Naive thymus-derived CD8-positive, alpha-beta T cell (primary cell): ENCODE results near the gene TMCC1. TPM values are rescaled to one million over a fixed set of nuclear protein-coding genes. Genes with fewer than 3 reads are reported as not detected.
A peak's percentile ranks its signal among the peaks of the same experiment; 100 is the strongest.

Experiments used
- ATAC-seq, 2 donors: fragments of 150-1000 bp; cut with Tn5 transposase in 1 of 2; sonication (Bioruptor Pico), chemical (Tn5 transposase) in 1 of 2; 1 replicate in 1 of 2; 2 replicates in 1 of 2; pipeline ENCODE4 v1.10.0; 2021; ENCODE audit warnings: mild to moderate bottlenecking in 2 of 2, moderate library complexity in 2 of 2
- POLR2A ChIA-PET: fragments of 350-600 bp; sonication (Branson Sonifier 250); formaldehyde crosslinking; loops from one replicate; lab custom pipeline; 2021; ENCODE audit warnings: antibody characterized with exemption; lab: Charles Lee
- DNase-seq, 10 donors: peaks; one replicate each; pipeline versions ENCODE4 v3.0.0 to v3.0.0-alpha.2; 2020 to 2022
- H3K27ac Mint-ChIP-seq, 10 donors: one replicate each; pipeline ENCODE4 v1.8.0; 2020 to 2022; ENCODE audit warnings: mild to moderate bottlenecking in 10 of 10, mixed read lengths in 10 of 10, moderate library complexity in 4 of 10, inconsistent platforms in 1 of 10
- H3K27me3 Mint-ChIP-seq, 5 donors: one replicate each; pipeline ENCODE4 v1.8.0; 2021 to 2022; ENCODE audit warnings: mixed read lengths in 5 of 5
- H3K36me3 Mint-ChIP-seq, 3 donors: one replicate each; pipeline ENCODE4 v1.8.0; 2020 to 2022; ENCODE audit warnings: mixed read lengths in 3 of 3, mild to moderate bottlenecking in 2 of 3, inconsistent platforms in 1 of 3
- H3K4me1 Mint-ChIP-seq, 4 donors: one replicate each; pipeline ENCODE4 v1.8.0; 2021 to 2022; ENCODE audit warnings: mixed read lengths in 4 of 4
- H3K4me3 Mint-ChIP-seq, 10 donors: one replicate each; pipeline ENCODE4 v1.8.0; 2020 to 2022; ENCODE audit warnings: mild to moderate bottlenecking in 10 of 10, mixed read lengths in 10 of 10, moderate library complexity in 6 of 10, inconsistent platforms in 1 of 10
- H3K9me3 Mint-ChIP-seq, 9 donors: one replicate each; pipeline ENCODE4 v1.8.0; 2020 to 2022; ENCODE audit warnings: mixed read lengths in 9 of 9, mild to moderate bottlenecking in 3 of 9, inconsistent platforms in 1 of 9, moderate library complexity in 1 of 9
- polyA plus RNA-seq, 3 donors: library from polyadenylated mRNA; unstranded; fragments of 300-500 nt; fragmentation: Illumina TruSeq; gene quantifications; one replicate each; pipeline ENCODE4 v1.2.3, GENCODE V29; 2021
- total RNA-seq, 8 experiments: library from RNA in 2 of 8; stranded (reverse) in 2 of 8; gene quantifications; one replicate each; pipeline ENCODE4 v1.2.3 and lab custom pipeline; 2021 to 2026

The TMCC1 gene
- total and polyA plus RNA-seq, 5 experiments from 2014 or later = 4.2 to 34.9 (median 6.3) TPM

- H3K27me3 Mint-ChIP-seq = no peaks in the 10 kb centered on the region
These were observed 65.7 kb downstream of the TMCC1 start for GRCh38 chr3:129827765-129828164.

GRCh38 chr3:129824926-129825541 is 68.5 kb downstream of the TMCC1 start:
- no peaks in the 10 kb centered on the region for H3K9me3 Mint-ChIP-seq
- POLR2A ChIA-PET = interaction anchor here (1.6 kb wide), 1 partner anchor 197 kb away, joined by 3 read pairs; no protein-coding TSS in a partner anchor

More at GRCh38 chr3:129827765-129828164, 65.7 kb downstream of the TMCC1 start:
- POLR2A ChIA-PET = interaction anchor here (0.8 to 1.9 kb wide), 3 partner anchors 66 to 200 kb away, joined by 3 to 5 read pairs (median 5); partner anchors contain the start of gene TMCC1
- Mint-ChIP-seq H3K4me1 (peaks cover 9 to 35% (median 21%) of the 10 kb centered on the region in 4 donors), H3K4me3 (peak overlapping the region in 6 of 10 donors; percentile 16 to 57 (median 44)), H3K27ac (peak overlapping the region in 8 of 10 donors; percentile 8 to 92 (median 78)), H3K9me3 (no peaks in the 10 kb centered on the region), H3K36me3 (peaks cover 0 to 11% (median 6%) of the 10 kb centered on the region in 3 donors)
- peak; percentile 92 to 96 for ATAC-seq
- peak in 8 of 10 donors; percentile 2 to 68 (median 28) for DNase-seq

DNA sequence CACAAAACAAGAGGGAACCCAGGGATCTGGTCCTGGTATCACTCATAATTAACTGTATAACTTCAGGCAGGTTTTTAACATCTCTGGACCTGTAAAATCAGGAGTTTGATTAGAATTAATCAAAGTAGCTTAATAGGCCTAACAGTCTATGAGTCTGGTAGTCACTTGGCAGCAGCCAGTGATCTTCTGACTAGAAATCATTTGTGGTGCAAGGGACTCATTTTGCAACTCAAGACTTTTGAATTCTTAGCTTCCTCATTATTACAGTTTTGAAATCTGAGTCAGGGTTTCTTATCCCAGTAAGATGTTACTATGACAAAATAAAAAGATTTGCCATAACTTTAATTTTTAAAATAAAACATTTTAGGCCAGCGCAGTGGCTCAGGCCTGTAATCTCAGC is 70.8 kb downstream of the TMCC1 start:
- H3K36me3 Mint-ChIP-seq = peaks cover 4 to 30% (median 13%) of the 10 kb centered on the region in 3 donors
- H3K4me3 Mint-ChIP-seq = no peak overlapping the region
- H3K4me1 Mint-ChIP-seq = peaks cover 3 to 25% (median 9%) of the 10 kb centered on the region in 4 donors
- no peaks in the 10 kb centered on the region for H3K27me3 Mint-ChIP-seq
- H3K27ac Mint-ChIP-seq = no peak overlapping the region
- H3K9me3 Mint-ChIP-seq = no peaks in the 10 kb centered on the region
- POLR2A ChIA-PET = no interaction called here
- no peak for DNase-seq
- no peak for ATAC-seq

More at GRCh38 chr3:129824926-129825541, 68.5 kb downstream of the TMCC1 start:
- Mint-ChIP-seq H3K27me3 (no peaks in the 10 kb centered on the region), H3K36me3 (peaks cover 0 to 22% (median 6%) of the 10 kb centered on the region in 3 donors), H3K4me1 (peaks cover 9 to 39% (median 21%) of the 10 kb centered on the region in 4 donors), H3K27ac (peak overlapping the region in 2 of 10 donors; percentile 4 to 10), H3K4me3 (no peak overlapping the region)
- peak in 1 of 2 donors; percentile 52 for ATAC-seq
- DNase-seq = peak in 8 of 10 donors; percentile 17 to 65 (median 39)

DNA sequence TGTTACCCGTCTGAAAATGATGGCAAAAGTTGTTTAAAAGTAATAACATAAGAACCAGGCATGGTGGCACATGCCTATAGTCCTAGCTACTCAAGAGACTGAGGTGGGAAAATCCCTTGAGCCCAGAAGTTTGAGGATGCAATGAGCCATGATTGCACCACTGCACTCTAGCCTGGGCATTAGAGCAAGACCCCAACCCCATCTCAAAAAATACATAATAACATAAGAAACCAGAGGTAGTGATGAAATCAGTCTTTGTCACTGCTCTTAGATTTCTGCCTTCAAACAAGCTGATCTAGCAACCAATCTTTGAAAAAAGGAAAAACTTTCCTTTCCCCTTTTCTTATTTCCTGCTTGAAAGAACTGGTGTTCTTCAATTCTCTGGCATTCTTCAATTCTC is 71.3 kb downstream of the TMCC1 start:
- H3K36me3 Mint-ChIP-seq = peaks cover 4 to 32% (median 17%) of the 10 kb centered on the region in 3 donors
- H3K27me3 Mint-ChIP-seq = no peaks in the 10 kb centered on the region
- no peak overlapping the region for H3K27ac Mint-ChIP-seq
- H3K4me3 Mint-ChIP-seq = no peak overlapping the region
- POLR2A ChIA-PET = no interaction called here
- DNase-seq (no peak), ATAC-seq (no peak)
- H3K9me3 Mint-ChIP-seq = no peaks in the 10 kb centered on the region
- peaks cover under 1 to 21% (median 6%) of the 10 kb centered on the region in 4 donors for H3K4me1 Mint-ChIP-seq

DNA sequence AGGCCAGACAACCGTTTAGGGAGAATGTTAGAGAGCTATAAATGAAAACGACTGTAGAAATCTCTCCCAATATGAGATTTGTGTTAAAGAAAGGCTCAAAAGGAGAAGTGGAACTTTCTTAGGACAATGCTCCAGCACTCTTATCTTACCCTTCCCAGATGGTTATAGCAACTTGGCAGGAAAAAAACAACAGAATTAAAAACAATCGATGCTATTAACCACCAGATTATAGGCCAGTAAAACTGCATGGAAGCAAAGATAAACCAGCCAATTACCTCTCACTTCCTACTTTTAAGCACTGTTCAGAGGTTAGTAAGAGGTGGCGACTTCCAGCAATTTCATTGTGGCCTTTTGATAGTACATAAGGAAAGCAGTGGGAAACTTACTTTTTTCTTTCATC is 72.9 kb downstream of the TMCC1 start:
- peaks cover 0 to 1% (median 0%) of the 10 kb centered on the region in 9 donors for H3K9me3 Mint-ChIP-seq
- DNase-seq = no peak
- H3K27me3 Mint-ChIP-seq = no peaks in the 10 kb centered on the region
- H3K36me3 Mint-ChIP-seq = peaks cover 9 to 41% (median 24%) of the 10 kb centered on the region in 3 donors
- no peak overlapping the region for H3K27ac Mint-ChIP-seq
- POLR2A ChIA-PET = no interaction called here
- H3K4me1 Mint-ChIP-seq = peaks cover 3 to 13% (median 8%) of the 10 kb centered on the region in 4 donors
- ATAC-seq = no peak
- H3K4me3 Mint-ChIP-seq = no peak overlapping the region

DNA sequence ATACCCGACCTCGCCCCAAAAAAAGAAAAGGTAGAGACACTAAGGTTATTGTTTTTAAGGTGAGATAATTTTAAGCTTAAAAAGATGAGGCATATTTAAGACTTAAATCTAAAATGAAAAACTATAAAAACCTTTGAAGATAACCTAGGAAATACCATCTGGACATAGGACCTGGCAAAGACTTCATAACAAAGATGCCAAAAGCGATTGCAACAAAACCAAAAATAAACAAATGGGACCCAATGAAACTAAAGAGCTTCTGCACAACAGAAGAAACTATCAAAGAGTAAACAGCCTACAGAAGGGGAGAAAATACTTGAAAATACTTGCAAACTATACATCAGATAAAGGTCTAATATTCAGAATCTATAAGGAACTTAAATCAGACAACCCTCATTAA is 80.9 kb downstream of the TMCC1 start:
- H3K9me3 Mint-ChIP-seq = peaks cover 0 to 17% (median 5%) of the 10 kb centered on the region in 9 donors
- no peak overlapping the region for H3K4me3 Mint-ChIP-seq
- no peaks in the 10 kb centered on the region for H3K27me3 Mint-ChIP-seq
- peaks cover 14 to 34% (median 33%) of the 10 kb centered on the region in 3 donors for H3K36me3 Mint-ChIP-seq
- H3K4me1 Mint-ChIP-seq = peaks cover 14 to 37% (median 23%) of the 10 kb centered on the region in 4 donors
- DNase-seq = no peak
- no peak overlapping the region for H3K27ac Mint-ChIP-seq
- POLR2A ChIA-PET = no interaction called here
- no peak for ATAC-seq

DNA sequence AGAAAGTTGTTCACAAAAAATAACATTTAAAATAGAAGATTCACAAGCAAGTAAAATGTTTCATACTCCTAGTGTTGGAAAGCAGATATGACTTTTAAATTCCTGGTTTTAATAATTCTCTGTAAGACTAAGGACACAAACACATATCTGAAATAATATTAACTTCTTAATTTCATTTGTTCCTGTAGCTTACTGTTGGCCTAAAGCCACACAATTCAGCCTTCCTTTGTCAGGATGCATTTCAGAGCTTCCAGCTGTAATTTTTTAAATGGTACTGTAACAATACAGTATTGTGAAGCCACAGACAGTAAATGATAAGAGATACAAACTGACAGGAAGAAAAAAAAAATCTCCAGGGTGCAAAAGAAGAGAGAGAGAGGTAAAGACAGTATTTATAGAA is 84.2 kb downstream of the TMCC1 start:
- H3K4me1 Mint-ChIP-seq = peaks cover 17 to 38% (median 20%) of the 10 kb centered on the region in 4 donors
- H3K27ac Mint-ChIP-seq = no peak overlapping the region
- no peaks in the 10 kb centered on the region for H3K27me3 Mint-ChIP-seq
- ATAC-seq = no peak
- POLR2A ChIA-PET = no interaction called here
- peaks cover 0 to 3% (median 0%) of the 10 kb centered on the region in 9 donors for H3K9me3 Mint-ChIP-seq
- no peak overlapping the region for H3K4me3 Mint-ChIP-seq
- DNase-seq = no peak
- H3K36me3 Mint-ChIP-seq = peaks cover 2 to 18% (median 15%) of the 10 kb centered on the region in 3 donors

GRCh38 chr3:129796146-129796545 is 97.4 kb downstream of the TMCC1 start:
- ATAC-seq = no peak
- DNase-seq = no peak
- Mint-ChIP-seq H3K4me1 (peaks cover 7 to 28% (median 19%) of the 10 kb centered on the region in 4 donors), H3K4me3 (no peak overlapping the region), H3K9me3 (peaks cover 0 to under 1% (median 0%) of the 10 kb centered on the region in 9 donors), H3K27ac (no peak overlapping the region), H3K36me3 (peaks cover 0 to 7% (median 1%) of the 10 kb centered on the region in 3 donors), H3K27me3 (no peaks in the 10 kb centered on the region)
- POLR2A ChIA-PET = no interaction called here

DNA sequence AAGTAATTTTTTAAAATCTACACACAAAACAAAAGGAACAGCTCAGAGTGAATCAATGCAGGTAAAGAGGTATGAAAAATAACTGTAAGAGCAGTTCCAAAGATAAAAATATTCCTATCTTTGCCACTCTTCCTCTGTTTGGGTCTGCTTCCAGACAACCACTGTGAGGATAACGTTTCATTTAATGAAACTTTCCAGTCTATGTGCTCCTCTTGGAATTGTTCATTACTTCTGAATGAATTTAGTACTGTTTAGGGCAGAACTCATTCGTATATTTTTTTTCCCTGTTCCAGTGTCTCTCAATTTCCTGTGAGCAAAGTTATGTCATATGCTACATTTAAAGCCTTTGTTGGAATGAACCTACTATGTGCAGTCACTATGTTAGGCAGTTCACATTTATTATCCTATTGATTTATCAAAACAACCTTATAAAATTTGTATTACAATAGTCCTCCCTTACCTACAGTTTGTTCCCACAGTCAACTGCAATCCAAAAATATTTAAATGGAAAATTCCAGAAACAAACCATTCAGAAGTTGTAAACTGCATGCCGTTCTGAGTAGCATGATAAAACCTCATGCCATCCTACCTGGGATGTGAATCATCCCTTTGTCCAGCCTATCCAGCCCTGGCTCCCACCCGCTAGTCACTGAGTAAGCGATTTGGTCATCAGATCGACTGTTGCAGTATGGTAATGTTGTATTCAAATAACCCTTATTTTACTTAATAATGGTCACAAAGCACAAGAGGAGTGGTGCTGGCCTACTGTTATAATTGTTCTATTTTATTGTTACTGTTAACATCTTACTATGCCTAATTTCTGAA is 98.1 kb downstream of the TMCC1 start:
- no peak for ATAC-seq
- Mint-ChIP-seq H3K4me3 (peak overlapping the region in 7 of 10 donors; percentile 18 to 74 (median 47)), H3K27ac (peak overlapping the region in 1 of 10 donors; percentile 15), H3K36me3 (peaks cover 0 to 5% (median 1%) of the 10 kb centered on the region in 3 donors), H3K9me3 (no peaks in the 10 kb centered on the region), H3K27me3 (no peaks in the 10 kb centered on the region), H3K4me1 (peaks cover 7 to 28% (median 19%) of the 10 kb centered on the region in 4 donors)
- DNase-seq = no peak
- POLR2A ChIA-PET = no interaction called here

- H3K9me3 Mint-ChIP-seq = no peaks in the 10 kb centered on the region
- POLR2A ChIA-PET = no interaction called here
- H3K4me3 Mint-ChIP-seq = peak overlapping the region; percentile 52 to 79 (median 70)
- peak in 3 of 10 donors; percentile 2 to 12 (median 7) for DNase-seq
- H3K27me3 Mint-ChIP-seq = no peaks in the 10 kb centered on the region
- peak; percentile 58 to 76 for ATAC-seq
- peak overlapping the region in 4 of 10 donors; percentile 51 to 76 (median 70) for H3K27ac Mint-ChIP-seq
- H3K36me3 Mint-ChIP-seq = peaks cover 0 to 5% (median 1%) of the 10 kb centered on the region in 3 donors
- peaks cover 7 to 28% (median 19%) of the 10 kb centered on the region in 4 donors for H3K4me1 Mint-ChIP-seq
These were observed 99.0 kb downstream of the TMCC1 start for GRCh38 chr3:129794311-129795185.

GRCh38 chr3:129793942-129794310 is 99.6 kb downstream of the TMCC1 start:
- H3K4me3 Mint-ChIP-seq = peak overlapping the region; percentile 52 to 79 (median 70)
- peaks cover 7 to 28% (median 19%) of the 10 kb centered on the region in 4 donors for H3K4me1 Mint-ChIP-seq
- H3K9me3 Mint-ChIP-seq = no peaks in the 10 kb centered on the region
- POLR2A ChIA-PET = no interaction called here
- peak in 1 of 2 donors; percentile 50 for ATAC-seq
- peak in 1 of 10 donors; percentile 7 for DNase-seq
- peaks cover 0 to 3% (median 1%) of the 10 kb centered on the region in 3 donors for H3K36me3 Mint-ChIP-seq
- H3K27ac Mint-ChIP-seq = peak overlapping the region in 4 of 10 donors; percentile 51 to 75 (median 70)
- H3K27me3 Mint-ChIP-seq = no peaks in the 10 kb centered on the region

GRCh38 chr3:129793319-129793718 is 100.2 kb downstream of the TMCC1 start:
- H3K27ac Mint-ChIP-seq = no peak overlapping the region
- peaks cover 0 to 4% (median 3%) of the 10 kb centered on the region in 3 donors for H3K36me3 Mint-ChIP-seq
- H3K4me3 Mint-ChIP-seq = no peak overlapping the region
- H3K4me1 Mint-ChIP-seq = peaks cover 7 to 28% (median 19%) of the 10 kb centered on the region in 4 donors
- ATAC-seq (no peak), DNase-seq (no peak)
- no peaks in the 10 kb centered on the region for H3K9me3 Mint-ChIP-seq
- no peaks in the 10 kb centered on the region for H3K27me3 Mint-ChIP-seq
- POLR2A ChIA-PET = no interaction called here
